GM23338 (cell line): ENCODE results near the gene MYCBP2. TPM values are rescaled to one million over a fixed set of nuclear protein-coding genes. Genes with fewer than 3 reads are reported as not detected.
A peak's percentile ranks its signal among the peaks of the same experiment; 100 is the strongest.

Experiments
- ATAC-seq: fragments of 200-7000 bp; cut with Tn5 transposase; 3 replicates; pipeline ENCODE4 v1.9.1; 2020
- DNase-seq: peaks from one replicate; pipeline ENCODE4 v3.0.0-alpha.2; 2015; ENCODE audit warnings: low spot score
- H2AFZ ChIP-seq: fragments of 200-600 bp; sonication (generic); 2 replicates; pipeline ENCODE4 v1.8.0; 2016; ENCODE audit warnings: antibody characterized with exemption, mild to moderate bottlenecking, moderate library complexity
- H3F3A ChIP-seq: fragments of 200-600 bp; sonication (generic); replicated peaks from 2 replicates; pipeline ENCODE4 v1.8.0; 2017; ENCODE audit warnings: antibody characterized with exemption, mixed run types, low read depth
- H3K27ac ChIP-seq: fragments of 200-600 bp; sonication (generic); 2 replicates; pipeline ENCODE4 v1.6.1; 2016; ENCODE audit warnings: low read depth
- H3K27me3 ChIP-seq: fragments of 200-600 bp; sonication (generic); 2 replicates; pipeline ENCODE4 v1.8.0; 2016; ENCODE audit warnings: mild to moderate bottlenecking, mixed run types, moderate library complexity; ENCODE audit not compliant: insufficient read depth
- H3K36me3 ChIP-seq: fragments of 200-600 bp; sonication (generic); 2 replicates; pipeline ENCODE4 v1.8.0; 2016; ENCODE audit warnings: mild to moderate bottlenecking; ENCODE audit not compliant: insufficient read depth
- H3K4me1 ChIP-seq: fragments of 200-600 bp; sonication (generic); 2 replicates; pipeline ENCODE4 v1.8.0; 2016; ENCODE audit warnings: mild to moderate bottlenecking, moderate library complexity; ENCODE audit not compliant: insufficient read depth
- H3K4me2 ChIP-seq: fragments of 200-600 bp; sonication (generic); 2 replicates; pipeline ENCODE4 v1.7.1; 2017; ENCODE audit warnings: mixed run types
- H3K4me3 ChIP-seq: fragments of 200-600 bp; sonication (generic); 2 replicates; pipeline ENCODE4 v1.6.1; 2016; ENCODE audit warnings: mixed run types
- H3K79me2 ChIP-seq: fragments of 200-600 bp; sonication (generic); replicated peaks from 2 replicates; pipeline ENCODE4 v1.8.0; 2017; ENCODE audit warnings: mild to moderate bottlenecking; ENCODE audit not compliant: insufficient read depth
- H3K9me2 ChIP-seq: fragments of 200-600 bp; sonication (generic); 2 replicates; pipeline ENCODE4 v1.8.0; 2017; ENCODE audit not compliant: insufficient read depth
- H4K20me1 ChIP-seq: fragments of 200-600 bp; sonication (generic); replicated peaks from 2 replicates; pipeline ENCODE4 v1.8.0; 2017; ENCODE audit warnings: mild to moderate bottlenecking; ENCODE audit not compliant: insufficient read depth
- H3K27ac Mint-ChIP-seq: 2 replicates; pipeline ENCODE4 v1.8.0; 2020; ENCODE audit warnings: inconsistent platforms, mild to moderate bottlenecking, moderate library complexity, mixed read lengths
- H3K27me3 Mint-ChIP-seq: 3 replicates; pipeline ENCODE4 v1.8.0; 2022; ENCODE audit warnings: low read depth, mild to moderate bottlenecking, moderate library complexity, mixed read lengths, inconsistent platforms; ENCODE audit not compliant: insufficient read depth, poor library complexity
- H3K36me3 Mint-ChIP-seq: 3 replicates; pipeline ENCODE4 v1.8.0; 2021; ENCODE audit warnings: low read depth, mild to moderate bottlenecking, inconsistent platforms, moderate library complexity, mixed read lengths
- H3K4me1 Mint-ChIP-seq: 3 replicates; pipeline ENCODE4 v1.8.0; 2020; ENCODE audit warnings: mild to moderate bottlenecking, inconsistent platforms, mixed read lengths
- H3K4me3 Mint-ChIP-seq: 3 replicates; pipeline ENCODE4 v1.8.0; 2021; ENCODE audit warnings: moderate library complexity, mild to moderate bottlenecking, inconsistent platforms, mixed read lengths
- H3K9me3 Mint-ChIP-seq: 3 replicates; pipeline ENCODE4 v1.8.0; 2020; ENCODE audit warnings: moderate library complexity, mild to moderate bottlenecking, inconsistent platforms, mixed read lengths
- CREB1 ChIP-seq: fragments of 250-450 bp; sonication (Bioruptor Pico); IDR thresholded peaks from 2 replicates; pipeline ENCODE4 v1.5.0; 2020; ENCODE audit warnings: low read depth, mild to moderate bottlenecking, moderate library complexity
- EZH2 ChIP-seq: fragments of 200-600 bp; sonication (generic); IDR thresholded peaks from one replicate; pipeline ENCODE4 v1.8.0; 2017; ENCODE audit warnings: antibody characterized with exemption, mild to moderate bottlenecking, low read depth; ENCODE audit not compliant: unreplicated experiment
- EZH2phosphoT487 ChIP-seq: fragments of 200-600 bp; sonication (generic); IDR thresholded peaks from one replicate; pipeline ENCODE4 v1.8.1; 2018; ENCODE audit warnings: antibody characterized with exemption; ENCODE audit not compliant: unreplicated experiment
- JUNB ChIP-seq: IDR thresholded peaks from one replicate; pipeline ENCODE4 v1.6.1; 2016; ENCODE audit warnings: antibody characterized with exemption; ENCODE audit not compliant: unreplicated experiment
- NANOG ChIP-seq: IDR thresholded peaks from 2 replicates; pipeline ENCODE4 v1.6.1; 2016; ENCODE audit warnings: antibody characterized with exemption, borderline replicate concordance
- POLR2AphosphoS5 ChIP-seq: IDR thresholded peaks from 2 replicates; pipeline ENCODE4 v1.6.1; 2016; ENCODE audit warnings: antibody characterized with exemption, low read depth
- REST ChIP-seq: IDR thresholded peaks from one replicate; pipeline ENCODE4 v1.6.1; 2018; ENCODE audit warnings: antibody characterized with exemption; ENCODE audit not compliant: unreplicated experiment
- STAT1 ChIP-seq: IDR thresholded peaks from one replicate; pipeline ENCODE4 v1.6.1; 2016; ENCODE audit warnings: antibody characterized with exemption; ENCODE audit not compliant: unreplicated experiment
- ZNF114 ChIP-seq: fragments of 250-450 bp; sonication (Bioruptor Pico); IDR thresholded peaks from 2 replicates; pipeline ENCODE4 v1.5.0; 2020; ENCODE audit warnings: mild to moderate bottlenecking, moderate library complexity
- ZNF331 ChIP-seq: fragments of 250-450 bp; sonication (Bioruptor Pico); IDR thresholded peaks from 2 replicates; pipeline ENCODE4 v1.5.0; 2020; ENCODE audit warnings: low read depth, mild to moderate bottlenecking, moderate library complexity
- polyA plus RNA-seq: library from polyadenylated mRNA; unstranded; fragments of >200 nt; fragmentation: Nextera tagmentation; extraction: Ambion mirVana; gene quantifications from 2 replicates; pipeline ENCODE4 v1.2.1, GENCODE V29; 2016
- total RNA-seq: library from RNA; depleted of rRNA; stranded (reverse); fragments of >200 nt; shearing (Covaris generic); gene quantifications from 2 replicates; pipeline ENCODE4 v1.2.3, GENCODE V29; 2014
- TF ChIP-seq, protein P1 (sequence below): IDR thresholded peaks from 2 replicates; pipeline ENCODE4 v1.6.1; 2016; ENCODE audit warnings: antibody characterized with exemption
- TF ChIP-seq, protein P2 (sequence below), 2 experiments: fragments of 200-600 bp in 1 of 2; sonication (generic) in 1 of 2; conservative IDR thresholded peaks; 2 replicates each; pipeline versions ENCODE4 v1.5.1 to v1.6.1; 2016 to 2017; ENCODE audit warnings: antibody characterized with exemption in 2 of 2, low read depth in 2 of 2, mild to moderate bottlenecking in 2 of 2, moderate library complexity in 1 of 2

The MYCBP2 gene
- total and polyA plus RNA-seq, 2 experiments from 2014 or later = 54.6 to 77.2 TPM

GRCh38 chr13:77374339-77374738, 47.4 kb upstream of the MYCBP2 start:
- H4K20me1 ChIP-seq = no peaks in the 10 kb centered on the region
- no peaks in the 10 kb centered on the region for H3K79me2 ChIP-seq
- Mint-ChIP-seq H3K27ac (peak overlapping the region; percentile 79; the same call in 1 of the 2 replicates), H3K9me3 (no peaks in the 10 kb centered on the region), H3K36me3 (no peaks in the 10 kb centered on the region), H3K4me3 (no peak overlapping the region), H3K4me1 (peaks cover 28% of the 10 kb centered on the region), H3K27me3 (no peaks in the 10 kb centered on the region)
- no peak overlapping the region for H2AFZ ChIP-seq
- TF ChIP-seq EZH2phosphoT487 = no peak
- peak; percentile 59 for TF ChIP-seq NANOG
- TF ChIP-seq, protein P1, sequence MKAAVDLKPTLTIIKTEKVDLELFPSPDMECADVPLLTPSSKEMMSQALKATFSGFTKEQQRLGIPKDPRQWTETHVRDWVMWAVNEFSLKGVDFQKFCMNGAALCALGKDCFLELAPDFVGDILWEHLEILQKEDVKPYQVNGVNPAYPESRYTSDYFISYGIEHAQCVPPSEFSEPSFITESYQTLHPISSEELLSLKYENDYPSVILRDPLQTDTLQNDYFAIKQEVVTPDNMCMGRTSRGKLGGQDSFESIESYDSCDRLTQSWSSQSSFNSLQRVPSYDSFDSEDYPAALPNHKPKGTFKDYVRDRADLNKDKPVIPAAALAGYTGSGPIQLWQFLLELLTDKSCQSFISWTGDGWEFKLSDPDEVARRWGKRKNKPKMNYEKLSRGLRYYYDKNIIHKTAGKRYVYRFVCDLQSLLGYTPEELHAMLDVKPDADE = no peak
- no peak for TF ChIP-seq ZNF114
- no peak for TF ChIP-seq EZH2
- TF ChIP-seq, protein P2, sequence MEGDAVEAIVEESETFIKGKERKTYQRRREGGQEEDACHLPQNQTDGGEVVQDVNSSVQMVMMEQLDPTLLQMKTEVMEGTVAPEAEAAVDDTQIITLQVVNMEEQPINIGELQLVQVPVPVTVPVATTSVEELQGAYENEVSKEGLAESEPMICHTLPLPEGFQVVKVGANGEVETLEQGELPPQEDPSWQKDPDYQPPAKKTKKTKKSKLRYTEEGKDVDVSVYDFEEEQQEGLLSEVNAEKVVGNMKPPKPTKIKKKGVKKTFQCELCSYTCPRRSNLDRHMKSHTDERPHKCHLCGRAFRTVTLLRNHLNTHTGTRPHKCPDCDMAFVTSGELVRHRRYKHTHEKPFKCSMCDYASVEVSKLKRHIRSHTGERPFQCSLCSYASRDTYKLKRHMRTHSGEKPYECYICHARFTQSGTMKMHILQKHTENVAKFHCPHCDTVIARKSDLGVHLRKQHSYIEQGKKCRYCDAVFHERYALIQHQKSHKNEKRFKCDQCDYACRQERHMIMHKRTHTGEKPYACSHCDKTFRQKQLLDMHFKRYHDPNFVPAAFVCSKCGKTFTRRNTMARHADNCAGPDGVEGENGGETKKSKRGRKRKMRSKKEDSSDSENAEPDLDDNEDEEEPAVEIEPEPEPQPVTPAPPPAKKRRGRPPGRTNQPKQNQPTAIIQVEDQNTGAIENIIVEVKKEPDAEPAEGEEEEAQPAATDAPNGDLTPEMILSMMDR (conservative IDR thresholded peaks at IDR 0.05; ENCODE audit: low read depth in 2 of 2) = no peak
- TF ChIP-seq STAT1 = no peak
- peaks cover 32% of the 10 kb centered on the region for H3K4me1 ChIP-seq
- H3K4me2 ChIP-seq = peak overlapping the region; percentile 49
- H3K9me2 ChIP-seq = no peaks in the 10 kb centered on the region
- no peak overlapping the region for H3K27ac ChIP-seq
- H3K4me3 ChIP-seq = 0 out of 2 replicates have a peak overlapping the region, but pooled peaks have one; percentile 9
- no peaks in the 10 kb centered on the region for H3F3A ChIP-seq
- DNase-seq = peak; percentile 36
- no peaks in the 10 kb centered on the region for H3K27me3 ChIP-seq
- no peak for ATAC-seq
- H3K36me3 ChIP-seq = no peaks in the 10 kb centered on the region

- Histone ChIP-seq H3K79me2 (no peaks in the 10 kb centered on the region), H3K27me3 (no peaks in the 10 kb centered on the region), H3F3A (no peaks in the 10 kb centered on the region), H3K4me2 (peak overlapping the region; percentile 49), H3K9me2 (no peaks in the 10 kb centered on the region), H3K4me3 (no peak overlapping the region), H3K4me1 (peaks cover 32% of the 10 kb centered on the region), H3K36me3 (no peaks in the 10 kb centered on the region), H3K27ac (no peak overlapping the region), H2AFZ (no peak overlapping the region), H4K20me1 (no peaks in the 10 kb centered on the region)
- Mint-ChIP-seq H3K4me3 (no peak overlapping the region), H3K27me3 (no peaks in the 10 kb centered on the region), H3K4me1 (peaks cover 30% of the 10 kb centered on the region), H3K9me3 (no peaks in the 10 kb centered on the region), H3K27ac (no peak overlapping the region), H3K36me3 (no peaks in the 10 kb centered on the region)
- no peak for ATAC-seq
- DNase-seq = no peak
- TF ChIP-seq CREB1 = no peak
- no peak for TF ChIP-seq REST
- no peak for TF ChIP-seq POLR2AphosphoS5
- TF ChIP-seq, protein P2 (conservative IDR thresholded peaks at IDR 0.05; ENCODE audit: low read depth in 2 of 2) = no peak
- TF ChIP-seq STAT1 = no peak
- TF ChIP-seq EZH2 = no peak
- no peak for TF ChIP-seq ZNF114
- TF ChIP-seq EZH2phosphoT487 = no peak
- TF ChIP-seq NANOG = no peak
- TF ChIP-seq JUNB = no peak
- TF ChIP-seq ZNF331 (CRISPR knock-in tag) = no peak
Observed at GRCh38 chr13:77373502-77373901, 46.6 kb upstream of the MYCBP2 start.
